ENCODE data around the gene UBA52. TPM values are rescaled to one million over a fixed set of nuclear protein-coding genes. Genes with fewer than 3 reads are reported as not detected.
A peak's percentile ranks its signal among the peaks of the same experiment; 100 is the strongest.
"Not testable (repeated sequence)": the region's sequence is repeated elsewhere in the genome, so short reads cannot be mapped to it uniquely, and the experiment has no call there.

Gene UBA52
- total RNA-seq, 1 experiment from 2014 or later: 745 TPM

GRCh38 chr19:18540200-18540599, 31.5 kb upstream of the UBA52 start:
- H3K27ac ChIP-seq; H3K9me3 ChIP-seq (replicated peaks); DNase-seq (ENCODE audit: low read depth in 1 of 2, low spot score in 2 of 2); H3K4me3 ChIP-seq; H3K27me3 ChIP-seq (replicated peaks): not testable (repeated sequence)
- Histone ChIP-seq H3K4me1 (replicated peaks) (peaks cover 10% of the 10 kb centered on the region), H3K36me3 (peaks cover 51% of the 10 kb centered on the region)

DNA sequence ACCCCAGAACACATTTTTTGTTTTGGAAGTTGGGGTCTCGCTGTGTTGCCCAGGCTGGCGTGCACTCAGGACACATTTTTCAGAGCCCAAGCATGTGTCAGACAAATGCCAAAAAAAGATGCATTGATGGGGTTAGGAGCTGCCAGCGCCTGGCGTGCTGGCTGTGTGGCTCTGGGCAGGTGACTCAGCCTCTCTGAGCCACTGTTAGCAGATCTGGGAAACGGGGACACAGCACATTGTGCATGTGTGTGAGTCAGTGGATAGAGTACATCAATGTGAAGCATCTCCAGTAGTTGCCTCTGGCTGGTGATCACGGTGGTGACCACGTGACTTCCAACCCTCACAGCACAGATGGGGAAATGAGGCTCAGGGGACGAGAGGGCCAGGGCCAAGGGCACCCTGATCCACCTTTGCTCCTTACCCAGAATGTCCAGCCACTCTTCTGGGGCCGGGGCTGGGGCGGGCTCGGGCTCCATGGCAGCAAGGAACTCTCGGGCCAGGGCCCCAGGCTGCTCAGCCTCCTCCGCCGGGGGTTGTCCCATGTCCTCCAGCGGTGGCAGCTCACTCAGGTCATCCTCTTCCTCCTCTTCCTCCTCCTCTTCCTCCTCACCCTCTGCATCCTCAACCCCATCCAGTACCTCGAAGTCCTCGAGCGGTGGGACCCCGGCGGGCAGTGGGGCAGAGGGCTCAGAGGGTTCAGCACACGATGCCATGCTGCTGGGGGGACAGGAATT, 30.2 kb upstream of the UBA52 start:
- no peak overlapping the region for H3K4me3 ChIP-seq
- H3K27me3 ChIP-seq (replicated peaks): no peaks in the 10 kb centered on the region
- H3K36me3 ChIP-seq: peaks cover 48% of the 10 kb centered on the region
- no peak overlapping the region for H3K27ac ChIP-seq
- no peak for DNase-seq (ENCODE audit: low read depth in 1 of 2, low spot score in 2 of 2)
- peaks cover 10% of the 10 kb centered on the region for H3K4me1 ChIP-seq (replicated peaks)
- no peaks in the 10 kb centered on the region for H3K9me3 ChIP-seq (replicated peaks)

GRCh38 chr19:18541992-18542940, 29.4 kb upstream of the UBA52 start:
- Histone ChIP-seq H3K4me1 (replicated peaks) (peaks cover 10% of the 10 kb centered on the region), H3K9me3 (replicated peaks) (no peaks in the 10 kb centered on the region), H3K36me3 (peaks cover 40% of the 10 kb centered on the region), H3K27ac (no peak overlapping the region), H3K27me3 (replicated peaks) (no peaks in the 10 kb centered on the region), H3K4me3 (peak overlapping the region; percentile 47)
- no peak for DNase-seq (ENCODE audit: low read depth in 1 of 2, low spot score in 2 of 2)

DNA sequence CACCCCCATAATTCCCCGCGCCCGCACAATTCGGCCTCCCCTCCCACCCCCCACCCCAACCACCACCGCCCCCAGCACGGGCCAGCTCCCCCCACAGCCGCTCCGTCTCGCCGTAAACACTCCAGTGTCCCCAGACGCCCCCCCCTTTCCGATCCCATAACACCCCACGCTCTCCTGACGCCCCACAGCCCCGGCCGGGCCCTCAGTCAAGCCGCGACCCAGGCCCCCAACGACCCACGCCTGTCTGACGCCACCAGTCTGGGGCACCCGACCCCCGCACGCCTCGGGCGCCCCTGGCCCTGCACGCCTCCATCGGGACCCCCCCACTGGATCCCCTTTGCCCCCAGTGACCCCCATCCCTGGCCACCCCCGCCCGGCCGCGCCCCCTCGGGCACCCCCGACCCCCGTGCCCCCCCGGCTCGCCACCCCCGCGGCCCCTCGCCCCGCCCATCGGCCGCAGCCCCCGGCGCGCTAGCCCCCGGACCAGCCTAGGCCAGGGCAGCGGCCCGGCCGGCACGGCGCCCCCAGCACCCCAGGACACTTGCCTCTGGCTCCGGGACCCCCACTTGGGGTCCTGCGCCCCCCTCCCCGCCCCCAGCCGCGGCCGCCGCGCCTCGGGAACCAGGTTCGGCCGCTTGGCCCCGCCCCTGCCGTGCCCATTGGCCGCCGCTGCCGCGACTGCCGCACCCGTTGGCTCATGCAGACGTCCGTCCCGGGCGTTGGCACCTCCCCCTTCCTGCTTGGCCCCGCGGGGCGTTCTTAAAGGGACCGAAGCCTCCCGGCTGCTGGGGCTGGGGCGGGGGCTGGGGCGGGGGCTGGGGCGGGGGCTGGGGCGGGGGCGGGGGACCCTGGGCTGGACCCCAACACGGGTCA, 28.5 kb upstream of the UBA52 start, which contains the start of gene FKBP8:
FKBP8 (minus strand) TSS at position 633 of the 873 bp plus-strand sequence. CDS start 1,603 bp downstream, outside the sequence.
- peak; percentile 70 to 90 for DNase-seq (ENCODE audit: low read depth in 1 of 2, low spot score in 2 of 2)

GRCh38 chr19:18543814-18544475, 27.7 kb upstream of the UBA52 start:
- H3K4me3 ChIP-seq: peak overlapping the region; percentile 47
- H3K27ac ChIP-seq: no peak overlapping the region
- H3K36me3 ChIP-seq: peaks cover 27% of the 10 kb centered on the region
- DNase-seq (ENCODE audit: low read depth in 1 of 2, low spot score in 2 of 2): peak in 1 of 2 experiments; percentile 33
- H3K4me1 ChIP-seq (replicated peaks): peaks cover 10% of the 10 kb centered on the region
- H3K9me3 ChIP-seq (replicated peaks): no peaks in the 10 kb centered on the region
- H3K27me3 ChIP-seq (replicated peaks): no peaks in the 10 kb centered on the region

More for the DNA sequence above, 28.5 kb upstream of the UBA52 start, which contains the start of gene FKBP8:
- Histone ChIP-seq H3K27ac (no peak within 1 kb of the TSS), H3K27me3 (replicated peaks) (no peaks in the 10 kb centered on the region), H3K9me3 (replicated peaks) (no peaks in the 10 kb centered on the region), H3K36me3 (peaks cover 31% of the 10 kb centered on the region), H3K4me1 (replicated peaks) (peaks cover 10% of the 10 kb centered on the region), H3K4me3 (peak within 1 kb of the TSS; percentile 47)

- Histone ChIP-seq H3K27me3 (replicated peaks) (no peaks in the 10 kb centered on the region), H3K4me1 (replicated peaks) (no peaks in the 10 kb centered on the region), H3K27ac (no peak overlapping the region), H3K36me3 (no peaks in the 10 kb centered on the region), H3K9me3 (replicated peaks) (no peaks in the 10 kb centered on the region), H3K4me3 (no peak overlapping the region)
- no peak for DNase-seq (ENCODE audit: low read depth in 1 of 2, low spot score in 2 of 2)
Measured at GRCh38 chr19:18551631-18552030, 20.0 kb upstream of the UBA52 start.

GRCh38 chr19:18557411-18558201, 14.1 kb upstream of the UBA52 start, which contains the start of gene KXD1:
TSS of gene KXD1 (plus strand) at chr19:18557870. CDS start at chr19:18562057, 4,187 bp downstream.
- H3K9me3 ChIP-seq (replicated peaks): no peaks in the 10 kb centered on the region
- H3K36me3 ChIP-seq: peaks cover 23% of the 10 kb centered on the region
- peak; percentile 85 to 99 for DNase-seq (ENCODE audit: low read depth in 1 of 2, low spot score in 2 of 2)
- H3K4me3 ChIP-seq: peak within 1 kb of the TSS; percentile 62
- peaks cover 4% of the 10 kb centered on the region; the same call in 1 of the 2 replicates for H3K4me1 ChIP-seq (replicated peaks)
- H3K27me3 ChIP-seq (replicated peaks): no peaks in the 10 kb centered on the region
- peak within 1 kb of the TSS; percentile 24 for H3K27ac ChIP-seq

- peak overlapping the region; percentile 62 for H3K4me3 ChIP-seq
- peaks cover 4% of the 10 kb centered on the region; the same call in 1 of the 2 replicates for H3K4me1 ChIP-seq (replicated peaks)
- no peaks in the 10 kb centered on the region for H3K27me3 ChIP-seq (replicated peaks)
- DNase-seq (ENCODE audit: low read depth in 1 of 2, low spot score in 2 of 2): no peak
- H3K36me3 ChIP-seq: peaks cover 29% of the 10 kb centered on the region
- no peaks in the 10 kb centered on the region for H3K9me3 ChIP-seq (replicated peaks)
- peak overlapping the region; percentile 24 for H3K27ac ChIP-seq
Measured at GRCh38 chr19:18558202-18558555, 13.5 kb upstream of the UBA52 start.

- H3K9me3 ChIP-seq (replicated peaks): no peaks in the 10 kb centered on the region
- no peak overlapping the region for H3K27ac ChIP-seq
- H3K4me1 ChIP-seq (replicated peaks): peaks cover 4% of the 10 kb centered on the region; the same call in 1 of the 2 replicates
- H3K4me3 ChIP-seq: peak overlapping the region; percentile 62
- peaks cover 32% of the 10 kb centered on the region for H3K36me3 ChIP-seq
- H3K27me3 ChIP-seq (replicated peaks): no peaks in the 10 kb centered on the region
- no peak for DNase-seq (ENCODE audit: low read depth in 1 of 2, low spot score in 2 of 2)
Measured at GRCh38 chr19:18558604-18559003, 13.1 kb upstream of the UBA52 start.

GRCh38 chr19:18559685-18560084, 12.0 kb upstream of the UBA52 start:
- Histone ChIP-seq H3K4me3 (no peak overlapping the region), H3K27me3 (replicated peaks) (no peaks in the 10 kb centered on the region)

DNA sequence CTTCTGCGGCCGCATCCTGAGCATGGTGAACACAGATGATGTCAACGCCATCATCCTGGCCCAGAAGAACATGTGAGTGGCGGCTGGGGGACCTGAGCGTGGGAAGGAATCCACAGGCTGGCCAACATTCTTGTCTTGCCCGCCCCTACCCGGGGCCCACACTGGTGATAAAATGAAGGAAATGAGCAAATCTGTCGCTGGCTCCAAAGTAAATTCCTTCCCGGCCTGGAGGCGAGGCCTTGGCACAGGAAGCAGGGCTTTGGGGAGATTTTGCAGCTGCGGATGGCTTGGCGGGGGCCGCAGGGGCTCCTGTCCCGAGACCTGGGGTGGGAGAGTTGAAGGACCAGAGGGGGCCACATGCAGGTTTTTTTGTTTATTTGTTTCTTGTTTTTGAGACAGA, 9.6 kb upstream of the UBA52 start:
- DNase-seq (ENCODE audit: low read depth in 1 of 2, low spot score in 2 of 2): no peak
- no peak overlapping the region for H3K27ac ChIP-seq

More at GRCh38 chr19:18559685-18560084, 12.0 kb upstream of the UBA52 start:
- no peak for DNase-seq (ENCODE audit: low read depth in 1 of 2, low spot score in 2 of 2)
- peaks cover 43% of the 10 kb centered on the region for H3K36me3 ChIP-seq
- H3K27ac ChIP-seq: no peak overlapping the region
- no peaks in the 10 kb centered on the region for H3K9me3 ChIP-seq (replicated peaks)
- peaks cover 4% of the 10 kb centered on the region; the same call in 1 of the 2 replicates for H3K4me1 ChIP-seq (replicated peaks)

DNA sequence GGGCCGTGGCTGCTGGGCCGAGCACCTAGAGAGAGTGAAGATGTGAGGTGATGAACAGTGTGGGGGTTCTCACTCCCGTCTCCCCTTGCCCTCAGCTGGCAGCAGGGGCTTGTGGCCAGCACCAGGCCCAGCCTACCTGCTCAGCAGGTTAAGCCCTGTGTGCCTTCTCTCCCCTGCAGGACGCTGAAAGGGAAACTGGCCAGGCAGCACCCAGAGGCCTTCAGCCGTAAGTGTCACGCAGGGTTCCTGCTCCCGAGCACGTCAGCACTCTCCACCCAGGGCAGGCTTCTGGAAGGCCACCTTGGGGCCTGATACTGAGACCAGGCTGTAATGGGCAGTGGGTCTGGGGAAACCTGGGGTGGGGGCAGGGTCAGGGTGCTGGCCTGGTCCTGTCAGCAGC, 4.7 kb upstream of the UBA52 start:
- Histone ChIP-seq H3K4me1 (replicated peaks) (peaks cover 7% of the 10 kb centered on the region), H3K27ac (no peak overlapping the region), H3K27me3 (replicated peaks) (no peaks in the 10 kb centered on the region), H3K9me3 (replicated peaks) (no peaks in the 10 kb centered on the region), H3K4me3 (no peak overlapping the region), H3K36me3 (peaks cover 76% of the 10 kb centered on the region)
- no peak for DNase-seq (ENCODE audit: low read depth in 1 of 2, low spot score in 2 of 2)

More for the DNA sequence above, 9.6 kb upstream of the UBA52 start:
- Histone ChIP-seq H3K4me3 (no peak overlapping the region), H3K27me3 (replicated peaks) (no peaks in the 10 kb centered on the region), H3K36me3 (peaks cover 65% of the 10 kb centered on the region), H3K4me1 (replicated peaks) (peaks cover 4% of the 10 kb centered on the region; the same call in 1 of the 2 replicates), H3K9me3 (replicated peaks) (no peaks in the 10 kb centered on the region)

Measured in SJSA1 (cell line).